HEK293T (cell line): ENCODE data around the gene CCR6.

Experiments
- ARNT ChIP-seq: fragments of 450-650 bp; IDR thresholded peaks from 2 replicates; pipeline ENCODE4 v1.6.1; 2017; ENCODE audit warnings: mild to moderate bottlenecking
- BHLHE40 ChIP-seq: fragments of 450-650 bp; IDR thresholded peaks from 2 replicates; pipeline ENCODE4 v1.6.1; 2016; ENCODE audit warnings: mild to moderate bottlenecking, moderate library complexity, borderline replicate concordance
- CTBP1 ChIP-seq: fragments of 450-650 bp; IDR thresholded peaks from 2 replicates; pipeline ENCODE4 v1.6.1; 2016; ENCODE audit warnings: borderline replicate concordance
- ELF4 ChIP-seq: fragments of 450-650 bp; IDR thresholded peaks from 2 replicates; pipeline ENCODE4 v1.6.1; 2017; ENCODE audit warnings: antibody characterized with exemption
- FOXA1 ChIP-seq: fragments of 450-650 bp; IDR thresholded peaks from 2 replicates; pipeline ENCODE4 v1.6.1; 2016; ENCODE audit warnings: mild to moderate bottlenecking
- FOXK2 ChIP-seq: fragments of 450-650 bp; IDR thresholded peaks from 2 replicates; pipeline ENCODE4 v1.6.1; 2016; ENCODE audit warnings: mild to moderate bottlenecking
- FOXM1 ChIP-seq: fragments of 450-650 bp; IDR thresholded peaks from 2 replicates; pipeline ENCODE4 v1.6.1; 2017; ENCODE audit warnings: mild to moderate bottlenecking, borderline replicate concordance
- HDGF ChIP-seq: fragments of 450-650 bp; IDR thresholded peaks from 2 replicates; pipeline ENCODE4 v1.6.1; 2017; ENCODE audit warnings: antibody characterized with exemption, borderline replicate concordance
- L3MBTL2 ChIP-seq: fragments of 450-650 bp; conservative IDR thresholded peaks from 2 replicates; pipeline ENCODE4 v1.6.1; 2016; ENCODE audit warnings: mild to moderate bottlenecking
- NFRKB ChIP-seq: fragments of 450-650 bp; IDR thresholded peaks from 2 replicates; pipeline ENCODE4 v1.6.1; 2016; ENCODE audit warnings: mild to moderate bottlenecking, moderate library complexity
- SP1 ChIP-seq: fragments of 450-650 bp; IDR thresholded peaks from 2 replicates; pipeline ENCODE4 v1.6.1; 2017
- SUZ12 ChIP-seq: fragments of 450-650 bp; IDR thresholded peaks from 2 replicates; pipeline ENCODE4 v1.6.1; 2016; ENCODE audit warnings: mild to moderate bottlenecking
- TARDBP ChIP-seq: fragments of 450-650 bp; IDR thresholded peaks from 2 replicates; pipeline ENCODE4 v1.6.1; 2016
- ZNF384 ChIP-seq: fragments of 450-650 bp; IDR thresholded peaks from 2 replicates; pipeline ENCODE4 v1.6.1; 2016

DNA sequence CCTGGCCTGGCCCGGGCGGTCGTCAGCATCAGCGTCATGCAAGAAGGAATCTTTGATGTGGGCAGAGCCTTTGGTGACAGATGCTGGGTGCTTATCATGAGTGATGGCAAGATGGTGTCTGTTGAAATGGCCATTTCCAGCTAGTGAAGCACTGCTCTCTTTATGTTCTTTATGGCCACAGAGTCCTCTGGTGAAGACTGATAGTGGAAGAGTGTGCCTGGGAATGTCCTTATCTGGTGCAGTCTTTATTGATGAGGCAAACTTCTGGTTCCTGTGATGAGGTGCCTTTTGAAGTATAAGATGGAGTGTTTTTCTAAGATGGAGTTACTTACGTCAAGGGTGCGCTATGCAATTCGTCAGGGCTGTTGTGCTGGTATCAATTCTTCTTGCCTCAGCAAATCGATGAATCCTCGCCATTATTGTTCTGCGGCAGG lies 22.6 kb upstream of the CCR6 start:
- TF ChIP-seq NFRKB (no peak), TARDBP (no peak), ARNT (no peak), BHLHE40 (no peak), CTBP1 (no peak), SUZ12 (no peak), SP1 (no peak), HDGF (no peak), FOXK2 (no peak), ELF4 (no peak), FOXM1 (no peak), L3MBTL2 (no peak), FOXA1 (no peak), ZNF384 (no peak)
